Dedifferentiated amniotic fluid mesenchymal stem cell (primary cell): ENCODE data around the gene PTAR1.

Experiments used
- DNase-seq: peaks from one replicate; pipeline ENCODE4 v3.0.0-alpha.2; 2016; ENCODE audit errors: extremely low spot score

Gene PTAR1

GRCh38 chr9:69750085-69750484 lies 9.7 kb downstream of the PTAR1 start:
- DNase-seq: no peak

- DNase-seq: no peak
These were observed 11.5 kb downstream of the PTAR1 start for GRCh38 chr9:69748304-69748703.

GRCh38 chr9:69746859-69747560 lies 12.8 kb downstream of the PTAR1 start:
- no peak for DNase-seq

GRCh38 chr9:69745716-69746437 lies 13.9 kb downstream of the PTAR1 start:
- DNase-seq: peak; percentile 28

GRCh38 chr9:69744688-69745380 lies 15.0 kb downstream of the PTAR1 start:
- DNase-seq: no peak

GRCh38 chr9:69743930-69744329 lies 15.9 kb downstream of the PTAR1 start:
- no peak for DNase-seq

- no peak for DNase-seq
These were observed 18.8 kb downstream of the PTAR1 start for GRCh38 chr9:69740872-69741505.

GRCh38 chr9:69731348-69731747 lies 28.5 kb downstream of the PTAR1 start:
- DNase-seq: no peak

GRCh38 chr9:69719983-69720382 lies 39.8 kb downstream of the PTAR1 start:
- DNase-seq: no peak

- no peak for DNase-seq
These were observed 40.4 kb downstream of the PTAR1 start for GRCh38 chr9:69719367-69719766.

- no peak for DNase-seq
These were observed 41.6 kb downstream of the PTAR1 start for GRCh38 chr9:69718218-69718617.

GRCh38 chr9:69715825-69716224 lies 44.0 kb downstream of the PTAR1 start:
- no peak for DNase-seq

- no peak for DNase-seq
These were observed 44.7 kb downstream of the PTAR1 start for GRCh38 chr9:69715096-69715495.

GRCh38 chr9:69697475-69697874 lies 62.3 kb downstream of the PTAR1 start:
- no peak for DNase-seq

- no peak for DNase-seq
These were observed 63.0 kb downstream of the PTAR1 start for GRCh38 chr9:69696802-69697201.

- DNase-seq: no peak
These were observed 69.7 kb downstream of the PTAR1 start for GRCh38 chr9:69689991-69690538.

- no peak for DNase-seq
These were observed 75.9 kb downstream of the PTAR1 start for GRCh38 chr9:69683927-69684326.

GRCh38 chr9:69678843-69679538 lies 80.8 kb downstream of the PTAR1 start:
- DNase-seq: no peak

- no peak for DNase-seq
These were observed 81.9 kb downstream of the PTAR1 start for GRCh38 chr9:69677931-69678330.

GRCh38 chr9:69675563-69675962 lies 84.2 kb downstream of the PTAR1 start:
- no peak for DNase-seq

GRCh38 chr9:69674716-69675438 lies 84.9 kb downstream of the PTAR1 start:
- DNase-seq: peak; percentile 78
